ENCODE data around the gene IRX2. TPM values are rescaled to one million over a fixed set of nuclear protein-coding genes. Genes with fewer than 3 reads are reported as not detected.

IRX2 gene
- total RNA-seq, 4 donors from 2014 or later, result not detected

- Histone ChIP-seq H3K4me1 (no peaks in the 10 kb centered on the region), H3K36me3 (no peaks in the 10 kb centered on the region), H3K9me3 (no peaks in the 10 kb centered on the region), H3K27ac (no peak overlapping the region), H3K27me3 (no peaks in the 10 kb centered on the region), H3K4me3 (no peak overlapping the region)
- WGBS, 2 donors (ENCODE audit: low coverage in 1 of 2), result 76% methylated on average over 13 of the region's 13 CpGs; no CpG with 5 or more reads in 1 of the 2 donors
- DNase-seq, result no peak
- in situ Hi-C loops (cut with MboI; ENCODE audit: low pct_ligation_motif_present in 1 of 4, low pct_unique_long_range_greater_than_20kb in 1 of 4, low sequenced_read_pairs in 3 of 4), result no loop called here
- intact Hi-C loops (cut with DNase I; ENCODE audit: low total_unique reads), result no loop called here
- no peak for TF ChIP-seq EP300 (IDR thresholded peaks at IDR 0.05; ENCODE audit: low read depth)
- TF ChIP-seq POLR2A (IDR thresholded peaks at IDR 0.05), result no peak
- no peak for TF ChIP-seq POLR2AphosphoS5 (IDR thresholded peaks at IDR 0.05)
- TF ChIP-seq, protein P1, sequence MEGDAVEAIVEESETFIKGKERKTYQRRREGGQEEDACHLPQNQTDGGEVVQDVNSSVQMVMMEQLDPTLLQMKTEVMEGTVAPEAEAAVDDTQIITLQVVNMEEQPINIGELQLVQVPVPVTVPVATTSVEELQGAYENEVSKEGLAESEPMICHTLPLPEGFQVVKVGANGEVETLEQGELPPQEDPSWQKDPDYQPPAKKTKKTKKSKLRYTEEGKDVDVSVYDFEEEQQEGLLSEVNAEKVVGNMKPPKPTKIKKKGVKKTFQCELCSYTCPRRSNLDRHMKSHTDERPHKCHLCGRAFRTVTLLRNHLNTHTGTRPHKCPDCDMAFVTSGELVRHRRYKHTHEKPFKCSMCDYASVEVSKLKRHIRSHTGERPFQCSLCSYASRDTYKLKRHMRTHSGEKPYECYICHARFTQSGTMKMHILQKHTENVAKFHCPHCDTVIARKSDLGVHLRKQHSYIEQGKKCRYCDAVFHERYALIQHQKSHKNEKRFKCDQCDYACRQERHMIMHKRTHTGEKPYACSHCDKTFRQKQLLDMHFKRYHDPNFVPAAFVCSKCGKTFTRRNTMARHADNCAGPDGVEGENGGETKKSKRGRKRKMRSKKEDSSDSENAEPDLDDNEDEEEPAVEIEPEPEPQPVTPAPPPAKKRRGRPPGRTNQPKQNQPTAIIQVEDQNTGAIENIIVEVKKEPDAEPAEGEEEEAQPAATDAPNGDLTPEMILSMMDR (IDR thresholded peaks at IDR 0.05), result no peak
Observed at GRCh38 chr5:2703041-2703440, 48.4 kb downstream of the IRX2 start.

DNA sequence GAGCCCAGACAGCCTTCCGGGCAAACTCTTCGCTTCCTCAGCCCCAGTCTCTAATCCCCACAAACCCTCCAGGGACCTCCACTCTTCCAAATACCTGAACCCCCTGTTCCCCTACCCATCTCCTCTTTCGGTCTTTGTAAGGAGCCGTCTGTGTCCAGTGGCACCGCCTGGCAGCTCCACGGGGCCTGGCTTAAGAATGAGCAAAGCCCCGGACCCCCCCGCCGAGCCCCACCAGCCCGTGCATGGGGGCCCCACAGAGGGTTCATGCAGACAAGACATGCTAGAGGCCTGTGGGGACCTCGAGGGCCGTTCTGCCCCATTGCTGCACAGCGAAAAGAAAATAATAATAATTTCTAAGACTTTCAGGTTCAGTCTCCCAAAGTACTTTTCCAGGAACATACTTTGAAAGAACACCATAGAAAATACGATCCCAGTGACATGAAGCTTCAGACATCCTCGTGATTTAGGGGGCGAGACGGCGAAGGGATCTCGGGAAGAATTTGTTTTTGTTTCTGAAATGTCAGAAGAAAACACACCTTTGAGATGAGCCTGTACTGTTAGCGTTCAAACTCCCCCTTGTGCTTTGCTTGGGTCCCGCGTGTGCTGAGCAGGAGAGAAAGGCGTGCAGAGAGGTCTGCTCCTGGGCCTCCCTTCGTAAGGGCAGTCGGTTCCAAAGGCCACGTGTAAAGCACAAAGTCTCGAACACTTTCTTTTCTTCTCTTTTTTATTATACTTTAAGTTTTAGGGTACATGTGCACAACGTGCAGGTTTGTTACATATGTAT, 49.2 kb downstream of the IRX2 start:
- no peak for DNase-seq
- TF ChIP-seq POLR2AphosphoS5 (IDR thresholded peaks at IDR 0.05) (no peak), EP300 (IDR thresholded peaks at IDR 0.05; ENCODE audit: low read depth) (no peak), POLR2A (IDR thresholded peaks at IDR 0.05) (no peak)
- TF ChIP-seq, protein P1 (IDR thresholded peaks at IDR 0.05), result no peak
- Histone ChIP-seq H3K27ac (no peak overlapping the region), H3K4me3 (no peak overlapping the region), H3K36me3 (no peaks in the 10 kb centered on the region), H3K4me1 (no peaks in the 10 kb centered on the region), H3K9me3 (no peaks in the 10 kb centered on the region), H3K27me3 (no peaks in the 10 kb centered on the region)
- WGBS, 2 donors (ENCODE audit: low coverage in 1 of 2), result 81 to 82% methylated on average over 12 to 28 of the region's 28 CpGs
- intact Hi-C loops (cut with DNase I; ENCODE audit: low total_unique reads) (no loop called here), in situ Hi-C loops (cut with MboI; ENCODE audit: low pct_ligation_motif_present in 1 of 4, low pct_unique_long_range_greater_than_20kb in 1 of 4, low sequenced_read_pairs in 3 of 4) (no loop called here)

- TF ChIP-seq, protein P1 (IDR thresholded peaks at IDR 0.05), result no peak
- no peak for TF ChIP-seq EP300 (IDR thresholded peaks at IDR 0.05; ENCODE audit: low read depth)
- TF ChIP-seq POLR2A (IDR thresholded peaks at IDR 0.05), result no peak
- TF ChIP-seq POLR2AphosphoS5 (IDR thresholded peaks at IDR 0.05), result no peak
- Histone ChIP-seq H3K4me1 (no peaks in the 10 kb centered on the region), H3K36me3 (no peaks in the 10 kb centered on the region), H3K9me3 (no peaks in the 10 kb centered on the region), H3K27me3 (no peaks in the 10 kb centered on the region), H3K27ac (no peak overlapping the region), H3K4me3 (no peak overlapping the region)
- DNase-seq, result no peak
- intact Hi-C loops (cut with DNase I; ENCODE audit: low total_unique reads), result no loop called here
- WGBS, 2 donors (ENCODE audit: low coverage in 1 of 2), result 64% methylated on average over 10 of the region's 10 CpGs; no CpG with 5 or more reads in 1 of the 2 donors
- in situ Hi-C loops (cut with MboI; ENCODE audit: low pct_ligation_motif_present in 1 of 4, low pct_unique_long_range_greater_than_20kb in 1 of 4, low sequenced_read_pairs in 3 of 4), result no loop called here
Observed at GRCh38 chr5:2701592-2701991, 49.9 kb downstream of the IRX2 start.

DNA sequence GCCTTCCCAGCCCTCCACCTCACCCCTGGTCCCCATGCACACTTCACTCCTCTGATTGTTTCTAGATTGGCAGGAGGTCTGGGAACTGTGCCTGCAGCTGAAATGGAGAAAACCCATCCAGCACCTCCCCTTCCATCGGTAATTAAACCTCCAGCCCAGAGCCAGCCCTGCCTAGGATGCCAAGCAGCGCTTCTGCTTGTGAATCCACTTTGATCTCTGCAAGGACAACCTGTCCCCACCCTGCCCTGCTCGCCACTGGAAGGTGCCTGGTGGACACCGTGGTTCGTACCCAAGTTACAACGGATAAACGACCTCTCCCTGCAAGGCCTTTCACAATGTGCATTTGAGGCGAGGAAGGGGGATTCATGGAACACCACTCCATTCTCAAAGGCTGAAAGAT, 50.6 kb downstream of the IRX2 start:
- no peaks in the 10 kb centered on the region for H3K27me3 ChIP-seq
- H3K4me1 ChIP-seq, result no peaks in the 10 kb centered on the region
- no peaks in the 10 kb centered on the region for H3K9me3 ChIP-seq
- no peak overlapping the region for H3K27ac ChIP-seq
- H3K36me3 ChIP-seq, result no peaks in the 10 kb centered on the region
- no peak overlapping the region for H3K4me3 ChIP-seq
- DNase-seq, result no peak
- in situ Hi-C loops (cut with MboI; ENCODE audit: low pct_ligation_motif_present in 1 of 4, low pct_unique_long_range_greater_than_20kb in 1 of 4, low sequenced_read_pairs in 3 of 4) (no loop called here), intact Hi-C loops (cut with DNase I; ENCODE audit: low total_unique reads) (no loop called here)
- TF ChIP-seq POLR2AphosphoS5 (IDR thresholded peaks at IDR 0.05) (no peak), EP300 (IDR thresholded peaks at IDR 0.05; ENCODE audit: low read depth) (no peak), POLR2A (IDR thresholded peaks at IDR 0.05) (no peak)
- TF ChIP-seq, protein P1 (IDR thresholded peaks at IDR 0.05), result no peak
- WGBS, 2 donors (ENCODE audit: low coverage in 1 of 2), result 70 to 81% methylated on average over 7 to 8 of the region's 8 CpGs

All from transverse colon (tissue), 4 donors.